Subcutaneous abdominal adipose tissue (tissue), 5 donors: ENCODE measurements around the gene CACNA1S.

Experiments
- H3K27ac ChIP-seq: one replicate; pipeline ENCODE4 v1.7.0; 2013; ENCODE audit warnings: low read depth, mild to moderate bottlenecking, inconsistent platforms, low read length, moderate library complexity
- H3K27me3 ChIP-seq, 5 donors: one replicate each; pipeline ENCODE4 v1.7.0; 2013; ENCODE audit warnings: low read length in 5 of 5, inconsistent platforms in 1 of 5; ENCODE audit not compliant: control insufficient read depth in 5 of 5, insufficient read depth in 4 of 5
- H3K36me3 ChIP-seq, 5 donors: one replicate each; pipeline ENCODE4 v1.7.0; 2013; ENCODE audit warnings: low read length in 5 of 5; ENCODE audit not compliant: control insufficient read depth in 5 of 5, insufficient read depth in 5 of 5
- H3K4me1 ChIP-seq, 5 donors: one replicate each; pipeline ENCODE4 v1.7.0; 2013; ENCODE audit warnings: low read length in 5 of 5, mild to moderate bottlenecking in 3 of 5, moderate library complexity in 1 of 5; ENCODE audit not compliant: control insufficient read depth in 5 of 5, insufficient read depth in 5 of 5
- H3K4me3 ChIP-seq, 5 donors: one replicate each; pipeline ENCODE4 v1.7.0; 2013; ENCODE audit warnings: low read length in 5 of 5, low read depth in 1 of 5
- H3K9ac ChIP-seq, 5 donors: one replicate each; pipeline ENCODE4 v1.7.0; 2013; ENCODE audit warnings: low read length in 5 of 5, mild to moderate bottlenecking in 4 of 5, moderate library complexity in 3 of 5
- H3K9me3 ChIP-seq, 5 donors: one replicate each; pipeline ENCODE4 v1.7.0; 2013; ENCODE audit warnings: low read length in 5 of 5; ENCODE audit not compliant: control insufficient read depth in 5 of 5
- donor health status: healthy.
- donor health status: healthy.
- donor health status: healthy.
- donor health status: healthy.
- donor health status: healthy.

The CACNA1S gene

DNA sequence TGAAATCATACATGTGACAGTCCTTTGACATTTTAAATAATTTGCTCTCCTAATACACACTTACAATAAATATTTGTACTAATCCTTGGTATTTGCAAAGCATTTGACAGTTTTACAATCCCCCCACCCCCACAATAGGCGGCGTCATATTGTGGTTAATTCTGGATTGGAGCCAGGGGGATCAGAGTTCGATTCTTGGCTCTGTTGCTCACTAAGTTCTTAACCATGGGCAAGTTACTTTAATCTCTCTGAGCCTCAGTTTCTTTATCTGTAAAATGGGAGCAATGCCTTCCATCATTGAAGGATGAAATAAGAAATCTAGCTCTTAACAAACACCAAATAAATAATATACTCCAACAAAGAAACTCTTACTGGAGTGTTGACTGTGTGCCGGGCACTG is 23.8 kb downstream of the CACNA1S start:
- no peaks in the 10 kb centered on the region for H3K36me3 ChIP-seq
- H3K27ac ChIP-seq, result no peak overlapping the region
- peaks cover 0 to 5% (median 2%) of the 10 kb centered on the region in 5 donors for H3K27me3 ChIP-seq
- no peak overlapping the region for H3K9ac ChIP-seq
- H3K4me3 ChIP-seq, result no peak overlapping the region
- no peaks in the 10 kb centered on the region for H3K9me3 ChIP-seq
- peaks cover 0 to 8% (median 0%) of the 10 kb centered on the region in 5 donors for H3K4me1 ChIP-seq

DNA sequence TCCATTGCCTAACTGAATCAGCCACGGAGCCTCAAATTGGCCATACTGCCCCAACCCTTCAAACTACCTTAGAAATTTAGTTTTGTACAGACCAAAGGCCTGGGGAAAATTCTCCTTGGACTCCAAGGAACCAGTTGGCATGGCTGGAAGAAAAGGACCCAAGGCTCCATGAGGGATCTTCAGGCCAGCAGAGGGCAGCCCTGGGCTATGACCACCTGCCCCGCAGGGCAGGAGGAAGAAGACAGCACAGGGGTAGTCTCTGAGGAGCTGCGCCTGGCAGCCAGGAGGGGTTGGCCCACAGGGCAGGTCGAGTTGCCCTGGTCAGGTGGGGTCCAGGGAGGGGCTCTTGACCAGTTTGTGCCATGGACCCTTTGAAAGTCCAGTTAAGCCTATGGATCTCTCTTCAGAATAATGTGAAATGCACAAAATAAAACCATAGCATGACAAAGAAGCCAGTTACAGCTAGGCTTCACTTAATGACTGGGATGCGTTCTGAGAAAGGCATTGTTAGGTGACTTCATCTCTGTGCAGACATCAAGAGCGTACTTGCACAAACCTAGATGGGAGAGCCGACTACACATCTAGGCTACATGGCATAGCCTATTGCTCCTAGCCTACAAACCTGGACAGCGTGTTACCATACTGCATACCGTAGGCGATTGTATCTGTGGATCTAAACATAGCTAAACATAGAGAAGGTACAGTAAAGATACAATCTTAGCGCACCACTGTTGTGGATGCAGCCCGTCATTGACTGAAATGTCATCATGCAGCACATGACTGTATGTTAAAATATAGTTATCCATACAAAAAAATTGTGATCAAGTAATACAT is 26.1 kb downstream of the CACNA1S start:
- peaks cover 0 to 8% (median 0%) of the 10 kb centered on the region in 5 donors for H3K4me1 ChIP-seq
- peaks cover 0 to 5% (median 2%) of the 10 kb centered on the region in 5 donors for H3K27me3 ChIP-seq
- no peak overlapping the region for H3K4me3 ChIP-seq
- H3K36me3 ChIP-seq, result no peaks in the 10 kb centered on the region
- no peaks in the 10 kb centered on the region for H3K9me3 ChIP-seq
- no peak overlapping the region for H3K27ac ChIP-seq
- H3K9ac ChIP-seq, result no peak overlapping the region

DNA sequence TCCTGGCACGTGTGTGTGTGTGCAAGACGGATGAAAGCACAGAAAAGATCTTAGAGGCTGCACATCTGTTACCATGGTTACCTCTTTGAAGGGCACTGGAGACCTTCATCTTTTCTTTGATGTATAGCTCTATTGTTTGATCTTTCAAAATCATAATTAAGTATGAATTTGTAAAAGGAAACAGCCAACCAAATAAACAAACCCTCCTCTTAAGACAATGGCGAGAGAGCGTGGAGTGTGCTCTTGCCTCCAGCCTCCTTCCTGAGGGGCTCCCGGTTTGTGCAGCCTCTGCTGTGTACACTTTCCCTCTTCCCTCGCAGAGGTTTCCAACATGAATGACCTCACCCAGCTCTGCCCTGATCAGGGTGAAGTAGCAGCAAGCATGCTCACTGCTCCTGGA is 27.9 kb downstream of the CACNA1S start:
- Histone ChIP-seq H3K4me3 (no peak overlapping the region), H3K27ac (no peak overlapping the region), H3K36me3 (no peaks in the 10 kb centered on the region), H3K9ac (no peak overlapping the region), H3K27me3 (peaks cover 0 to 5% (median 2%) of the 10 kb centered on the region in 5 donors), H3K9me3 (no peaks in the 10 kb centered on the region), H3K4me1 (peaks cover 0 to 8% (median 0%) of the 10 kb centered on the region in 5 donors)

DNA sequence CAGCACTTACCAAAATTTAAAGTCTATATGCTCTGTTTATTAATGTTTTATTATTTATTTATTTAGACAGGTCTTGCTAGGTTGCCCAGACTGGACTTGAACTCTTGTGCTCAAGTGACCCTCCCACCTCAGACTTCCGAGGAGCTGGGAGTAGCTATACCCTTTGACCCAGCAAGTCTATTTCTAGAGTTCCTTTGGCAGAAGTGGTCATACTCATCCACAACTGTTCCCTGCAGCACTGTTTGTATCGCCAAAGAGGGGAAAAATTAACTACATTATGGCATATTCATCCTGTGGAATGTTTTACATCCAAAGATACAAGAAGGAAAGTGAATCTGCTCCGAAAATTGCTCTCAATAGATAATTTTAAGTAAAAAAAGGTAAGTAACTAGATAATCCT is 28.5 kb downstream of the CACNA1S start:
- H3K36me3 ChIP-seq, result no peaks in the 10 kb centered on the region
- peaks cover 0 to 8% (median 0%) of the 10 kb centered on the region in 5 donors for H3K4me1 ChIP-seq
- no peak overlapping the region for H3K27ac ChIP-seq
- peaks cover 0 to 5% (median 0%) of the 10 kb centered on the region in 5 donors for H3K27me3 ChIP-seq
- no peak overlapping the region for H3K4me3 ChIP-seq
- H3K9me3 ChIP-seq, result no peaks in the 10 kb centered on the region
- H3K9ac ChIP-seq, result no peak overlapping the region

DNA sequence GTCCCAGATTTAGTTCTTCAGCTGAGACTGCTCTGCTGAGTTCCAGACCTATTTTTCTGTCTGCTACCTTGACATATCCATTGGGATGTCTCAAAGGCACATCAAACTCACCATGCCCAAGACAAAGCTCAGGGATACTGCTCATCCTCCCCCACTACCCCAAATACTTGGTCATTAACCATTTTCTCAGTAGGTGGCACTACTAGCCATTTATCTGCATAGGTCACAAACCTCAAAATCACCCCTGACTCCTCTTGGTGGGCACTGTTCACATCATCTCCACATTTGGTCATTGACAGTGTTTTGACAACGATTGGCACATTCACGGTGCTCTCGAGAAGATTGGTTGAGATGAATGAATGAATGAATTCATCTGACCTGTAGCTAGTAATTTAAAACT is 32.1 kb downstream of the CACNA1S start:
- H3K27me3 ChIP-seq, result peaks cover 0 to 7% (median 0%) of the 10 kb centered on the region in 5 donors
- no peaks in the 10 kb centered on the region for H3K36me3 ChIP-seq
- no peak overlapping the region for H3K9ac ChIP-seq
- H3K27ac ChIP-seq, result no peak overlapping the region
- H3K4me3 ChIP-seq, result no peak overlapping the region
- H3K4me1 ChIP-seq, result peaks cover 0 to 8% (median 0%) of the 10 kb centered on the region in 5 donors
- H3K9me3 ChIP-seq, result no peaks in the 10 kb centered on the region

DNA sequence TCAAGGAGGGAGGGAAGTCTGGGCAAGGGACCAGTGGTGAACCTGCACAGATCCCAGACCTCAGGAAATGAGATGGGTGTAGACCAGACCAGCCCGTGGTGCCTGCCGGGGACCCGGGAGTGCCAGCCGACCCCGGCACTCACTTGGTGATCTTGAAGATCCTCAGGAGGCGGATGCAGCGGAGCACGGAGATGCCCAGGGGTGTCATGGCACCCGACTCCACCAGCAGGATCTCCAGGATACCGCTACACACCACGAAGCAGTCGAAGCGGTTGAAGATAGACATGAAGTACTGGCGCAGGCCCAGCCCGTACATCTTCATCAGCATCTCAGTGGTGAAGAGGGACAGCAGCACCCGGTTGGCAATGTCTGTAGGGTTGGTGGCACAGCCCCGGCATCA is 34.5 kb downstream of the CACNA1S start:
- H3K4me3 ChIP-seq, result no peak overlapping the region
- no peak overlapping the region for H3K27ac ChIP-seq
- H3K4me1 ChIP-seq, result no peaks in the 10 kb centered on the region
- no peak overlapping the region for H3K9ac ChIP-seq
- H3K9me3 ChIP-seq, result no peaks in the 10 kb centered on the region
- peaks cover 0 to 3% (median 0%) of the 10 kb centered on the region in 5 donors for H3K27me3 ChIP-seq
- H3K36me3 ChIP-seq, result no peaks in the 10 kb centered on the region

DNA sequence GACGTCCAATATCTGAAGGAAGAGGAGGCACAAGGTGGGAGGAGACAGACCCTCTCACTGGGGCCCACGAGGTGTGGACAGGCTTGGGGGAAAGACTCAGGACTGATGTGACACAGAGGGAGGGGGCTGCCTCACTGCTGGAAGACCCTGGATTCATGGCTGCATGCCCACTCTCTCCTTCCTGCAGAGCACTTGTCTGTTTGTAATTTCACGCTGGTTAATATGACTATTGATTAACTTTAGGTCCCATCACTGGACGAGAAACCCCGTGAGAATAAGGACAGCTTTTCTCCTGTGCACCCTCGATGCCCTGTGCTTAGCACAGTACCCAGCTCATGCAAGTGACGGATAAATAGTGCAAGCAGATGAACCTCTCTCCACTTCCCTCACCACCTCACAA is 35.1 kb downstream of the CACNA1S start:
- Histone ChIP-seq H3K4me1 (no peaks in the 10 kb centered on the region), H3K9me3 (no peaks in the 10 kb centered on the region), H3K36me3 (no peaks in the 10 kb centered on the region), H3K27ac (no peak overlapping the region), H3K27me3 (peaks cover 0 to 3% (median 0%) of the 10 kb centered on the region in 5 donors), H3K4me3 (no peak overlapping the region), H3K9ac (no peak overlapping the region)

DNA sequence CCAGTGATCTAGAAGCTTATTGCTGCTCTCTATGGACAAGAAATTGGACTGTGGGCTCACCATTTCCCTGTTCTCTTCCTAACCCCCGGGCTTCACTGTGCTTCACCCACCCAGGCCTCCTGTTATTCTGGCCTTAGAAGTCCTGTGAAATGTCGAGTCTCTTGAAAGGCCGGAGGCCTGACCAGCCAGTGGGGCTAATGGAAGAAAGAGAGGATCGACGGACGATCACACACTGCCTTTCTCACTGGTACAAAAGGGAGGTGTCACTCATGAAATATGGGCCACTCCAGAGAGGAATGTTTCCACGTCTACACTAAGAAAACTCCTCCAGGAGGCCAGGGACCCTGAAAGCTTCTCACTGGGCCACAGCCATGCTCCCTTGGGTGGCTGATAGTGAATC is 36.1 kb downstream of the CACNA1S start:
- Histone ChIP-seq H3K4me1 (peaks cover 0 to 2% (median 0%) of the 10 kb centered on the region in 5 donors), H3K27ac (no peak overlapping the region), H3K36me3 (no peaks in the 10 kb centered on the region), H3K4me3 (no peak overlapping the region), H3K9ac (no peak overlapping the region), H3K9me3 (no peaks in the 10 kb centered on the region), H3K27me3 (peaks cover 0 to 3% (median 0%) of the 10 kb centered on the region in 5 donors)

DNA sequence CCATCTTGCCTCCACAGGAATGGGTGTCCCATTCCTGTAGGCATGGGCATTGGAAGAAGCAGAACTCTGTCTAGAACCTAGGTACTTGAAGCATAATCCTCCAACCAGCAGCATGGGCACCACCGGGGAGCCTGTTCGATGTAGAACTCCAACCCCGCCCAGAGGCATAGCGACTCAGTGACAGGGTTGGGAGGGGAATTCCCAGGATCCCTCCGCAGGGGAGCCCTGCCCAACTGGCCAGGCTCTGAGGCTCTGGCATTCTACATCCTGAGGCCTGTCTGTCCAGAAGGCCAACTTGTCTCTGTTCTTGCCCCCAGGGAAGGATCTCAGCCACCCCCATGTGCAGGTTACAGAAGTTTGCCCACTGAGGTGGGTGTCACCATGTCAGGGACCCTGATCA is 38.2 kb downstream of the CACNA1S start:
- Histone ChIP-seq H3K9ac (no peak overlapping the region), H3K27ac (no peak overlapping the region), H3K27me3 (peaks cover 0 to 11% (median 4%) of the 10 kb centered on the region in 5 donors), H3K9me3 (no peaks in the 10 kb centered on the region), H3K4me3 (no peak overlapping the region), H3K4me1 (peaks cover 0 to 2% (median 0%) of the 10 kb centered on the region in 5 donors), H3K36me3 (no peaks in the 10 kb centered on the region)

DNA sequence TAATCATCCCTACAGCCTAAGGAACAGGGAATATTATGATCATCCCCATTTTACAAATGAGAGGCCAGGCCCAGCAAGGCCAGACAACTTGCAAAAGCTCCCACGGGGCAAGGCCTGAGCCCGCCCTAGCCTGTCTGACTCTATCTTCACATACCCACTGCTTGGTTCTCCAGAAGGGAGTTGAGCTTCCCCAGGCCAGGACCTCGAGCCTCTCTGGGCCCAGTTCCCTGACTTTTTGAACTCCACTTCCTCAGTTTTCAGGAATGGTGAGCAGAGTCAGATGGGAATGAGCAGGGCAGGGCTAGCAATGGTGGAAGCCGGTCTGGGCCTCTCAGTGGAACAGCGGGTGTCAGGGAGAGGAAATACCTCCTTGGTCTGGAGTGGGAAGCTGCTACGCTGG is 39.3 kb downstream of the CACNA1S start:
- Histone ChIP-seq H3K27ac (no peak overlapping the region), H3K9ac (no peak overlapping the region), H3K9me3 (no peaks in the 10 kb centered on the region), H3K4me3 (no peak overlapping the region), H3K4me1 (peaks cover 0 to 2% (median 0%) of the 10 kb centered on the region in 5 donors), H3K36me3 (no peaks in the 10 kb centered on the region), H3K27me3 (peaks cover 0 to 11% (median 4%) of the 10 kb centered on the region in 5 donors)
